Neuronal stem cell (in vitro differentiated cells): ENCODE data around the gene MAPRE3.

Source experiments
- DNase-seq: peaks from one replicate; pipeline ENCODE4 v3.0.0-alpha.2; 2013; ENCODE audit warnings: low spot score
- H2AFZ ChIP-seq: one replicate; pipeline ENCODE4 v1.6.1; 2013; ENCODE audit warnings: mild to moderate bottlenecking, low read length, inconsistent platforms
- H2AK5ac ChIP-seq: 2 replicates; pipeline ENCODE4 v1.6.1; 2013; ENCODE audit warnings: low read depth, mild to moderate bottlenecking, inconsistent platforms, low read length, moderate library complexity, mixed read lengths
- H2BK120ac ChIP-seq: 2 replicates; pipeline ENCODE4 v1.6.1; 2013; ENCODE audit warnings: low read depth, mild to moderate bottlenecking, inconsistent platforms, low read length, moderate library complexity, mixed read lengths
- H2BK12ac ChIP-seq: one replicate; pipeline ENCODE4 v1.6.1; 2013; ENCODE audit warnings: low read length, inconsistent platforms
- H2BK15ac ChIP-seq: 2 replicates; pipeline ENCODE4 v1.6.1; 2013; ENCODE audit warnings: mild to moderate bottlenecking, low read length, inconsistent platforms, mixed read lengths
- H2BK5ac ChIP-seq: one replicate; pipeline ENCODE4 v1.6.1; 2013; ENCODE audit warnings: inconsistent platforms, mild to moderate bottlenecking, low read length, moderate library complexity
- H3K14ac ChIP-seq: one replicate; pipeline ENCODE4 v1.6.1; 2013; ENCODE audit warnings: low read length, inconsistent platforms
- H3K18ac ChIP-seq: 2 replicates; pipeline ENCODE4 v1.6.1; 2013; ENCODE audit warnings: low read length, inconsistent platforms
- H3K23ac ChIP-seq: 2 replicates; pipeline ENCODE4 v1.6.1; 2013; ENCODE audit warnings: low read depth, mild to moderate bottlenecking, mixed read lengths, low read length, inconsistent platforms; ENCODE audit not compliant: poor library complexity
- H3K27ac ChIP-seq: replicated peaks from 3 replicates; pipeline ENCODE4 v1.5.1; 2013; ENCODE audit warnings: low read length, inconsistent platforms
- H3K27me3 ChIP-seq, 3 experiments: 2 replicates each; pipeline ENCODE4 v1.6.1; 2013; ENCODE audit warnings: low read length in 3 of 3, mild to moderate bottlenecking in 2 of 3, inconsistent platforms in 1 of 3, low read depth in 1 of 3, mixed read lengths in 1 of 3, moderate library complexity in 1 of 3; ENCODE audit not compliant: control insufficient read depth in 3 of 3, insufficient read depth in 3 of 3
- H3K36me3 ChIP-seq, 2 donors: replicated peaks in 1 of 2; 2 replicates each; pipeline ENCODE4 v1.6.1; 2013; ENCODE audit warnings: low read length in 2 of 2; ENCODE audit not compliant: control insufficient read depth in 2 of 2, insufficient read depth in 2 of 2
- H3K4ac ChIP-seq: 2 replicates; pipeline ENCODE4 v1.6.1; 2013; ENCODE audit warnings: inconsistent platforms, mild to moderate bottlenecking, low read length, moderate library complexity
- H3K4me1 ChIP-seq, 2 donors: 1 replicate in 1 of 2; 2 replicates in 1 of 2; pipeline ENCODE4 v1.6.1; 2013; ENCODE audit warnings: low read length in 2 of 2, low read depth in 1 of 2; ENCODE audit not compliant: control insufficient read depth in 2 of 2, insufficient read depth in 1 of 2
- H3K4me2 ChIP-seq: one replicate; pipeline ENCODE4 v1.6.1; 2013; ENCODE audit warnings: mild to moderate bottlenecking, low read length, inconsistent platforms; ENCODE audit not compliant: insufficient read depth, poor library complexity, severe bottlenecking
- H3K4me3 ChIP-seq, 2 donors: 2 replicates each; pipeline ENCODE4 v1.5.1; 2013; ENCODE audit warnings: low read length in 2 of 2, mild to moderate bottlenecking in 2 of 2, inconsistent platforms in 1 of 2, moderate library complexity in 1 of 2
- H3K79me1 ChIP-seq: one replicate; pipeline ENCODE4 v1.6.1; 2013; ENCODE audit warnings: low read depth, mild to moderate bottlenecking, inconsistent platforms, low read length, moderate library complexity
- H3K9ac ChIP-seq: one replicate; pipeline ENCODE4 v1.6.1; 2013; ENCODE audit warnings: mild to moderate bottlenecking, low read depth, low read length, inconsistent platforms; ENCODE audit not compliant: poor library complexity
- H3K9me3 ChIP-seq, 2 donors: replicated peaks in 1 of 2; 2 replicates each; pipeline versions ENCODE3 to v1.6.1; 2013; ENCODE audit warnings: low read length in 2 of 2, mild to moderate bottlenecking in 2 of 2, inconsistent platforms in 1 of 2, low read depth in 1 of 2, mixed read lengths in 1 of 2, moderate library complexity in 1 of 2; ENCODE audit not compliant: control insufficient read depth in 2 of 2, insufficient read depth in 1 of 2
- H4K8ac ChIP-seq: one replicate; pipeline ENCODE4 v1.6.1; 2013; ENCODE audit warnings: low read depth, mild to moderate bottlenecking, inconsistent platforms, low read length, moderate library complexity
- H4K91ac ChIP-seq: one replicate; pipeline ENCODE4 v1.6.1; 2013; ENCODE audit warnings: low read length, low read depth, mild to moderate bottlenecking, inconsistent platforms; ENCODE audit not compliant: poor library complexity
- WGBS, 2 donors: extraction: QIAGEN DNeasy Blood & Tissue Kit; methylation state at CpG; one replicate each; pipeline ENCODE4 v1.1.7; 2013; ENCODE audit warnings: missing lambda C conversion rate in 2 of 2, mixed read lengths in 1 of 2; ENCODE audit not compliant: insufficient read length in 2 of 2, insufficient replicate concordance in 1 of 2; ENCODE audit errors: extremely low coverage in 2 of 2; 5-methylcytosine and 5-hydroxymethylcytosine counted together

The MAPRE3 gene

DNA sequence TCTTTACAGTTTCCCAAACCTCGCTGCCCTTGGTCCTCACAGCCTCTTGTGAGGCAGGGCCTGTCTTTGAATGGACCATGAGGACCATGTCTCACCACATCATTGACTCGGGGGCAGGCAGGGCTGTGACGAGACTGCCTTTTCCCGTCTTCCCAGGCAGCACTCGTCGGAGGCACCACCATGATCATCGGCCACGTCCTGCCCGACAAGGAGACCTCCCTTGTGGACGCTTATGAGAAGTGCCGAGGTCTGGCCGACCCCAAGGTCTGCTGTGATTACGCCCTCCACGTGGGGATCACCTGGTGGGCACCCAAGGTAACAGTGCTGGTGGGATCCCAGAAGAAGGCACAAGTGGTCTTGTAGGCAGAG is 45.7 kb upstream of the MAPRE3 start:
- Histone ChIP-seq H2BK15ac (no peak overlapping the region), H3K4me3 (no peak overlapping the region), H3K79me1 (peaks cover 8% of the 10 kb centered on the region), H3K14ac (no peak overlapping the region), H2AK5ac (peak overlapping the region; percentile 77), H3K36me3 (peaks cover 20 to 74% of the 10 kb centered on the region in 2 donors), H3K4ac (no peak overlapping the region), H3K9ac (no peak overlapping the region), H2AFZ (no peak overlapping the region), H2BK12ac (peak overlapping the region; percentile 82), H3K23ac (no peak overlapping the region), H3K18ac (peak overlapping the region; percentile 66), H2BK120ac (no peak overlapping the region), H3K27ac (peak overlapping the region; percentile 74), H4K91ac (no peak overlapping the region), H3K27me3 (no peaks in the 10 kb centered on the region), H3K9me3 (peaks cover 0 to 2% of the 10 kb centered on the region in 2 donors), H4K8ac (no peak overlapping the region), H3K4me1 (peaks cover 20 to 39% of the 10 kb centered on the region in 2 donors), H3K4me2 (no peak overlapping the region), H2BK5ac (peak overlapping the region; percentile 91)
- no peak for DNase-seq
- WGBS, 2 donors = no CpG with 5 or more reads among the region's 14 CpGs

DNA sequence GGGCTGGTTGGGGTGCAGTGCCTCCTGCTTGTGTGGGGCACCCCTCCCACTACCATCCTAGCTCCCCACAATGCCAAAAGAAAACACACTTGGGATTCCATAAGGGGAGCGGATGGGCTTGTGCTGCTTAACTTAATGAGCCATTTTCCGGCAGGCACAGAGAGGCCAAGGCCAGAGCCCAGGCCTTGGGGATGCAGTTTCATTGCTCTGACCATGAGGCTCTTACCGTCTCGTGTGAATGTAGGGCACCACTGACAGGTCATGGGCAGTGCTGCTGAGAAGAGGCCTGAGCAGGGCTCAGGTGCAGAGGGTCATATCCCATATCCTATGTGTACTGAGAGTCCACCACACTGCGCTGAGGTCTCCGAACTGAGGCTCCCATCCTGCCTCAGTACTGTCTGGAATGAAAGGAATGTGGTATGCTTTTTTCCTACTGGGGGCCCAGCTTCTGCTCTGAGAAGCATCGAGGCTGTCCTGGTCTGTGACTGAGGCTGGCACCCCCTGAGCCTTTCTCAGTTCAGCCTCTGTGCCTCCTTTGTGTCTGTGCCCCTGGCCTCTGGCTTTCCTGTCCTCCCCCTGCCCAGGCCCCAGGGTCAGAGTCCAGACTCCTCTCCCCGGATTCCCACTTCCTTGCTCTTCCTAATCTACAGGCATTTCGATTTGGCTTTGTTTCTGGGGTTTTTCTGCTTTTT is 45.2 kb upstream of the MAPRE3 start:
- Histone ChIP-seq H2AK5ac (peak overlapping the region; percentile 77), H2AFZ (no peak overlapping the region), H2BK12ac (peak overlapping the region; percentile 82), H3K18ac (peak overlapping the region; percentile 66), H4K91ac (no peak overlapping the region), H3K79me1 (peaks cover 11% of the 10 kb centered on the region), H3K9me3 (peaks cover 0 to 2% of the 10 kb centered on the region in 2 donors), H3K4me3 (no peak overlapping the region), H3K4ac (no peak overlapping the region), H2BK15ac (no peak overlapping the region), H3K4me2 (peak overlapping the region; percentile 37), H3K9ac (no peak overlapping the region), H3K23ac (no peak overlapping the region), H3K14ac (no peak overlapping the region), H2BK120ac (no peak overlapping the region), H3K27ac (peak overlapping the region; percentile 74), H3K36me3 (peaks cover 24 to 78% of the 10 kb centered on the region in 2 donors), H4K8ac (no peak overlapping the region), H3K4me1 (peaks cover 20 to 39% of the 10 kb centered on the region in 2 donors), H2BK5ac (peak overlapping the region; percentile 91), H3K27me3 (no peaks in the 10 kb centered on the region)
- DNase-seq = no peak
- WGBS, 2 donors = no CpG with 5 or more reads among the region's 9 CpGs

DNA sequence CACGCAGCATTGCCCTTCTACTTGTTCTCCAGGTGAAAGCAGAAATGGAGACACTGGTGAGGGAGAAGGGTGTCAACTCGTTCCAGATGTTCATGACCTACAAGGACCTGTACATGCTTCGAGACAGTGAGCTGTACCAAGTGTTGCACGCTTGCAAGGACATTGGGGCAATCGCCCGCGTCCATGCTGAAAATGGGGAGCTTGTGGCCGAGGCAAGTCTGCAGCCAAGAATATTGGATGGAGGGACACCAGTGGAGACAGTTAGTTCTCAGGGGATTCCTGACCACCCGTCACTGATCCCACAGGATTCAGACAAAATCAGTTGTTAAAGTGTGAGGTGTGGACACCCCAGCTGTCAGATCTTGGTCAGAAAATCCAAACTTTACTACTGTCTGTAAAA is 43.2 kb upstream of the MAPRE3 start:
- no peak overlapping the region for H3K4ac ChIP-seq
- no peak overlapping the region for H2AFZ ChIP-seq
- H3K4me2 ChIP-seq = no peak overlapping the region
- no peak overlapping the region for H2BK15ac ChIP-seq
- no CpG with 5 or more reads among the region's 9 CpGs for WGBS, 2 donors
- peaks cover 11% of the 10 kb centered on the region for H3K79me1 ChIP-seq
- H3K9me3 ChIP-seq = peaks cover 0 to 2% of the 10 kb centered on the region in 2 donors
- H3K4me3 ChIP-seq = no peak overlapping the region
- no peak overlapping the region for H3K27ac ChIP-seq
- no peak overlapping the region for H2BK120ac ChIP-seq
- H3K14ac ChIP-seq = no peak overlapping the region
- peak overlapping the region; percentile 48 for H3K18ac ChIP-seq
- no peak overlapping the region for H3K9ac ChIP-seq
- no peak overlapping the region for H2BK12ac ChIP-seq
- peak overlapping the region; percentile 22 for H3K23ac ChIP-seq
- no peak overlapping the region for H2AK5ac ChIP-seq
- no peaks in the 10 kb centered on the region for H3K27me3 ChIP-seq
- H3K36me3 ChIP-seq = peaks cover 30 to 79% of the 10 kb centered on the region in 2 donors
- H3K4me1 ChIP-seq = peaks cover 15 to 28% of the 10 kb centered on the region in 2 donors
- no peak for DNase-seq
- H2BK5ac ChIP-seq = no peak overlapping the region
- H4K91ac ChIP-seq = no peak overlapping the region
- H4K8ac ChIP-seq = no peak overlapping the region

- H3K27ac ChIP-seq = no peak overlapping the region
- no peak overlapping the region for H3K4ac ChIP-seq
- H2AFZ ChIP-seq = no peak overlapping the region
- H3K27me3 ChIP-seq = no peaks in the 10 kb centered on the region
- no peak overlapping the region for H2BK15ac ChIP-seq
- H3K9ac ChIP-seq = peak overlapping the region; percentile 37
- WGBS, 2 donors = no CpG with 5 or more reads among the region's 11 CpGs
- H3K23ac ChIP-seq = peak overlapping the region; percentile 43
- no peak overlapping the region for H4K91ac ChIP-seq
- peak overlapping the region; percentile 21 for H3K14ac ChIP-seq
- H2BK12ac ChIP-seq = no peak overlapping the region
- peaks cover 8% of the 10 kb centered on the region for H3K79me1 ChIP-seq
- H3K36me3 ChIP-seq = peaks cover 54 to 88% of the 10 kb centered on the region in 2 donors
- H3K4me2 ChIP-seq = no peak overlapping the region
- H2BK5ac ChIP-seq = no peak overlapping the region
- H2BK120ac ChIP-seq = no peak overlapping the region
- no peaks in the 10 kb centered on the region for H3K9me3 ChIP-seq
- peaks cover 0 to 3% of the 10 kb centered on the region in 2 donors for H3K4me1 ChIP-seq
- no peak overlapping the region for H3K18ac ChIP-seq
- H2AK5ac ChIP-seq = no peak overlapping the region
- DNase-seq = no peak
- peak overlapping the region in 1 of 2 donors; percentile 31 for H3K4me3 ChIP-seq
- no peak overlapping the region for H4K8ac ChIP-seq
Measured at GRCh38 chr2:26932974-26933373, 37.5 kb upstream of the MAPRE3 start.
